HPDE6-E6E7 (cell line): ENCODE data around the gene MEI1.
A peak's percentile ranks its signal among the peaks of the same experiment; 100 is the strongest.
"Not testable (repeated sequence)": the region's sequence is repeated elsewhere in the genome, so short reads cannot be mapped to it uniquely, and the experiment has no call there.

Experiments used
- DNase-seq: peaks from one replicate; pipeline ENCODE4 v3.0.0; 2011; ENCODE audit warnings: missing footprints; ENCODE audit errors: extremely low spot score

The MEI1 gene

GRCh38 chr22:41699264-41700107 lies at the start of gene MEI1:
MEI1 (plus strand) TSS chr22:41699503; CDS start chr22:41699539, 36 bp downstream.
- DNase-seq, result peak; percentile 50

GRCh38 chr22:41650229-41650628 lies 49.1 kb upstream of the MEI1 start:
- no peak for DNase-seq

GRCh38 chr22:41650821-41651220 lies 48.5 kb upstream of the MEI1 start:
- no peak for DNase-seq

GRCh38 chr22:41654322-41654721 lies 45.0 kb upstream of the MEI1 start:
- DNase-seq, result no peak

- no peak for DNase-seq
Measured at GRCh38 chr22:41656556-41656955, 42.7 kb upstream of the MEI1 start.

- DNase-seq, result no peak
Measured at GRCh38 chr22:41657709-41658108, 41.6 kb upstream of the MEI1 start.

- no peak for DNase-seq
Measured at GRCh38 chr22:41658869-41659268, 40.4 kb upstream of the MEI1 start.

- DNase-seq, result no peak
Measured at GRCh38 chr22:41659941-41660340, 39.4 kb upstream of the MEI1 start.

- DNase-seq, result no peak
Measured at GRCh38 chr22:41660416-41660815, 38.9 kb upstream of the MEI1 start.

GRCh38 chr22:41661088-41661487 lies 38.2 kb upstream of the MEI1 start:
- no peak for DNase-seq

GRCh38 chr22:41661713-41662112 lies 37.6 kb upstream of the MEI1 start:
- no peak for DNase-seq

GRCh38 chr22:41663594-41663993 lies 35.7 kb upstream of the MEI1 start:
- not testable (repeated sequence) for DNase-seq

- DNase-seq, result no peak
Measured at GRCh38 chr22:41664490-41664889, 34.8 kb upstream of the MEI1 start.

GRCh38 chr22:41664951-41665350 lies 34.4 kb upstream of the MEI1 start:
- no peak for DNase-seq

- DNase-seq, result no peak
Measured at GRCh38 chr22:41668971-41669911, 30.1 kb upstream of the MEI1 start.

GRCh38 chr22:41672096-41672495 lies 27.2 kb upstream of the MEI1 start:
- not testable (repeated sequence) for DNase-seq

GRCh38 chr22:41672780-41673509 lies 26.4 kb upstream of the MEI1 start:
- no peak for DNase-seq

GRCh38 chr22:41674846-41675340 lies 24.4 kb upstream of the MEI1 start:
- DNase-seq, result no peak

GRCh38 chr22:41676134-41676533 lies 23.2 kb upstream of the MEI1 start:
- DNase-seq, result no peak

- no peak for DNase-seq
Measured at GRCh38 chr22:41681616-41682015, 17.7 kb upstream of the MEI1 start.

- peak; percentile 60 for DNase-seq
Measured at GRCh38 chr22:41682033-41682807, 17.1 kb upstream of the MEI1 start.
